H1 (cell line): Measurements from ENCODE around the gene LTC4S. TPM values are rescaled to one million over a fixed set of nuclear protein-coding genes. Genes with fewer than 3 reads are reported as not detected.

Experiments used
- POLR2A ChIP-seq, 2 experiments: IDR thresholded peaks; 1 replicate in 1 of 2; 2 replicates in 1 of 2; pipeline ENCODE4 v1.6.1; 2011; ENCODE audit warnings: low read depth in 2 of 2, low read length in 2 of 2, mild to moderate bottlenecking in 2 of 2; ENCODE audit errors: control extremely low read depth in 1 of 2
- RAD21 ChIP-seq, 2 experiments: IDR thresholded peaks in 1 of 2; conservative IDR thresholded peaks in 1 of 2; 2 replicates each; pipeline ENCODE4 v1.6.1; 2011; ENCODE audit warnings: low read depth in 2 of 2, low read length in 2 of 2, improper control_type of control experiment in 1 of 2, inconsistent platforms in 1 of 2, mild to moderate bottlenecking in 1 of 2, moderate library complexity in 1 of 2
- SIRT6 ChIP-seq: IDR thresholded peaks from one replicate; pipeline ENCODE4 v1.7.1; 2012; ENCODE audit warnings: low read length, inconsistent platforms
- polyA plus RNA-seq, 7 experiments: library from polyadenylated mRNA; depleted of rRNA in 3 of 7; stranded (reverse) in 5 of 7; unstranded in 2 of 7; fragments of >200 nt in 5 of 7; fragments of 200-250 nt in 2 of 7; gene quantifications; 1 replicate in 5 of 7; 2 replicates in 1 of 7; 4 replicates in 1 of 7; pipeline versions ENCODE4 v1.2.1 to v1.2.3, GENCODE V29; 2011 to 2013; ENCODE audit warnings: missing spikeins in 2 of 7, mixed read lengths in 2 of 7
- total RNA-seq: library from RNA; stranded (reverse); fragmentation: NEBNext Ultra II Directional; extraction: Animal tissue kit (Norgen Biotek cat#: 25700); gene quantifications from 2 replicates; pipeline ENCODE4 v1.2.1, GENCODE V29; 2021
- TF ChIP-seq, protein P1 (sequence below): fragments of 300-600 bp; sonication (generic); IDR thresholded peaks from 2 replicates; pipeline ENCODE4 v1.7.1; 2012; ENCODE audit warnings: low read length, moderate library complexity, mild to moderate bottlenecking, inconsistent platforms; ENCODE audit not compliant: insufficient replicate concordance

Gene LTC4S
- total and polyA plus RNA-seq, 2 of the 8 experiments (the other 6 are each of a cell fraction or from before 2014, with no cell fraction given): 2.2 to 3.7 TPM

DNA sequence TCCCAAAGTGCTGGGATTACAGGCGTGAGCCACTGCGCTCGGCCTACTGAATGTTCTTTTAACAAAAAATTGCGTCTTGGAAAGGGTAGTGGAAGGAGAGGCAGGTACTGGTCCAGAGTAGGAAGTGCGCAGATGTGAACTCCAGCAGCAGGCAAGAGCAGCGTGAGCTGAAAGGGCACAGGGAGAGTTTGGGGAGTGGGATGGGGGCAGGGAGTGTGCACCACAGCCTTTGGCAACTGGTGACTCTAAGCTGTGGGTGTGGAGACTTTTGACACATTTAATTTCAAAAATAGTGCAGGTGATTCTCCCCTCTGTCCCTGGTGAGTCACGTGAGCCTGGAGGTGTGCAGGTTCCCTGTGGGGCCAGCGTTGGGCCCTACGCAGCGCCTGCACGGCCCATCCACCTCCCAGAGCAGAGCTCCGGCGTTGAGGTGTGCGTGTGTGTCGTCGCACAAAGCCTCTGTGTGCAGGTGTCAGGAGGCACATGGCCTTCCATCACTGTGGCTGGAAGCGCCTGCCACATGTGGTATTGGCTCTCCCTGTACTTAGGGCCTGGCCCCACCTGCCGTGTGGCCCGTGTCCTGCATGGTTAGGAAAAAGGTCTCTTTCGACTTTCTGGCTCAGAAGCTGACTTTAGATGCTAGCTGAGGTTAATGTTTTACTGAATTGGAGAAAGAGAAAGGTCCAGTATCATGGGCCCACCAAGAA lies 38.4 kb downstream of the LTC4S start (continued):
- TF ChIP-seq, protein P1, sequence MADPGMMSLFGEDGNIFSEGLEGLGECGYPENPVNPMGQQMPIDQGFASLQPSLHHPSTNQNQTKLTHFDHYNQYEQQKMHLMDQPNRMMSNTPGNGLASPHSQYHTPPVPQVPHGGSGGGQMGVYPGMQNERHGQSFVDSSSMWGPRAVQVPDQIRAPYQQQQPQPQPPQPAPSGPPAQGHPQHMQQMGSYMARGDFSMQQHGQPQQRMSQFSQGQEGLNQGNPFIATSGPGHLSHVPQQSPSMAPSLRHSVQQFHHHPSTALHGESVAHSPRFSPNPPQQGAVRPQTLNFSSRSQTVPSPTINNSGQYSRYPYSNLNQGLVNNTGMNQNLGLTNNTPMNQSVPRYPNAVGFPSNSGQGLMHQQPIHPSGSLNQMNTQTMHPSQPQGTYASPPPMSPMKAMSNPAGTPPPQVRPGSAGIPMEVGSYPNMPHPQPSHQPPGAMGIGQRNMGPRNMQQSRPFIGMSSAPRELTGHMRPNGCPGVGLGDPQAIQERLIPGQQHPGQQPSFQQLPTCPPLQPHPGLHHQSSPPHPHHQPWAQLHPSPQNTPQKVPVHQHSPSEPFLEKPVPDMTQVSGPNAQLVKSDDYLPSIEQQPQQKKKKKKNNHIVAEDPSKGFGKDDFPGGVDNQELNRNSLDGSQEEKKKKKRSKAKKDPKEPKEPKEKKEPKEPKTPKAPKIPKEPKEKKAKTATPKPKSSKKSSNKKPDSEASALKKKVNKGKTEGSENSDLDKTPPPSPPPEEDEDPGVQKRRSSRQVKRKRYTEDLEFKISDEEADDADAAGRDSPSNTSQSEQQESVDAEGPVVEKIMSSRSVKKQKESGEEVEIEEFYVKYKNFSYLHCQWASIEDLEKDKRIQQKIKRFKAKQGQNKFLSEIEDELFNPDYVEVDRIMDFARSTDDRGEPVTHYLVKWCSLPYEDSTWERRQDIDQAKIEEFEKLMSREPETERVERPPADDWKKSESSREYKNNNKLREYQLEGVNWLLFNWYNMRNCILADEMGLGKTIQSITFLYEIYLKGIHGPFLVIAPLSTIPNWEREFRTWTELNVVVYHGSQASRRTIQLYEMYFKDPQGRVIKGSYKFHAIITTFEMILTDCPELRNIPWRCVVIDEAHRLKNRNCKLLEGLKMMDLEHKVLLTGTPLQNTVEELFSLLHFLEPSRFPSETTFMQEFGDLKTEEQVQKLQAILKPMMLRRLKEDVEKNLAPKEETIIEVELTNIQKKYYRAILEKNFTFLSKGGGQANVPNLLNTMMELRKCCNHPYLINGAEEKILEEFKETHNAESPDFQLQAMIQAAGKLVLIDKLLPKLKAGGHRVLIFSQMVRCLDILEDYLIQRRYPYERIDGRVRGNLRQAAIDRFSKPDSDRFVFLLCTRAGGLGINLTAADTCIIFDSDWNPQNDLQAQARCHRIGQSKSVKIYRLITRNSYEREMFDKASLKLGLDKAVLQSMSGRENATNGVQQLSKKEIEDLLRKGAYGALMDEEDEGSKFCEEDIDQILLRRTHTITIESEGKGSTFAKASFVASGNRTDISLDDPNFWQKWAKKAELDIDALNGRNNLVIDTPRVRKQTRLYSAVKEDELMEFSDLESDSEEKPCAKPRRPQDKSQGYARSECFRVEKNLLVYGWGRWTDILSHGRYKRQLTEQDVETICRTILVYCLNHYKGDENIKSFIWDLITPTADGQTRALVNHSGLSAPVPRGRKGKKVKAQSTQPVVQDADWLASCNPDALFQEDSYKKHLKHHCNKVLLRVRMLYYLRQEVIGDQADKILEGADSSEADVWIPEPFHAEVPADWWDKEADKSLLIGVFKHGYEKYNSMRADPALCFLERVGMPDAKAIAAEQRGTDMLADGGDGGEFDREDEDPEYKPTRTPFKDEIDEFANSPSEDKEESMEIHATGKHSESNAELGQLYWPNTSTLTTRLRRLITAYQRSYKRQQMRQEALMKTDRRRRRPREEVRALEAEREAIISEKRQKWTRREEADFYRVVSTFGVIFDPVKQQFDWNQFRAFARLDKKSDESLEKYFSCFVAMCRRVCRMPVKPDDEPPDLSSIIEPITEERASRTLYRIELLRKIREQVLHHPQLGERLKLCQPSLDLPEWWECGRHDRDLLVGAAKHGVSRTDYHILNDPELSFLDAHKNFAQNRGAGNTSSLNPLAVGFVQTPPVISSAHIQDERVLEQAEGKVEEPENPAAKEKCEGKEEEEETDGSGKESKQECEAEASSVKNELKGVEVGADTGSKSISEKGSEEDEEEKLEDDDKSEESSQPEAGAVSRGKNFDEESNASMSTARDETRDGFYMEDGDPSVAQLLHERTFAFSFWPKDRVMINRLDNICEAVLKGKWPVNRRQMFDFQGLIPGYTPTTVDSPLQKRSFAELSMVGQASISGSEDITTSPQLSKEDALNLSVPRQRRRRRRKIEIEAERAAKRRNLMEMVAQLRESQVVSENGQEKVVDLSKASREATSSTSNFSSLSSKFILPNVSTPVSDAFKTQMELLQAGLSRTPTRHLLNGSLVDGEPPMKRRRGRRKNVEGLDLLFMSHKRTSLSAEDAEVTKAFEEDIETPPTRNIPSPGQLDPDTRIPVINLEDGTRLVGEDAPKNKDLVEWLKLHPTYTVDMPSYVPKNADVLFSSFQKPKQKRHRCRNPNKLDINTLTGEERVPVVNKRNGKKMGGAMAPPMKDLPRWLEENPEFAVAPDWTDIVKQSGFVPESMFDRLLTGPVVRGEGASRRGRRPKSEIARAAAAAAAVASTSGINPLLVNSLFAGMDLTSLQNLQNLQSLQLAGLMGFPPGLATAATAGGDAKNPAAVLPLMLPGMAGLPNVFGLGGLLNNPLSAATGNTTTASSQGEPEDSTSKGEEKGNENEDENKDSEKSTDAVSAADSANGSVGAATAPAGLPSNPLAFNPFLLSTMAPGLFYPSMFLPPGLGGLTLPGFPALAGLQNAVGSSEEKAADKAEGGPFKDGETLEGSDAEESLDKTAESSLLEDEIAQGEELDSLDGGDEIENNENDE: no peak
- TF ChIP-seq SIRT6 (no peak), POLR2A (IDR thresholded peaks at IDR 0.05; ENCODE audit: control extremely low read depth in 1 of 2, low read depth in 2 of 2, low read length in 2 of 2) (no peak; a peak in 1 of 3 replicates), RAD21 (IDR thresholded peaks at IDR 0.05 in 1 of 2, conservative IDR thresholded peaks at IDR 0.05 in 1 of 2; ENCODE audit: low read depth in 2 of 2, low read length in 2 of 2) (no peak)
